Esophagus muscularis mucosa (tissue), 3 donors: ENCODE data around the gene DAAM1.

Experiments
- POLR2A ChIP-seq: fragments of 450-650 bp; IDR thresholded peaks from one replicate; pipeline ENCODE4 v1.6.1; 2017; ENCODE audit warnings: antibody characterized with exemption, moderate library complexity, mild to moderate bottlenecking, low read depth
- TF ChIP-seq, protein P1 (sequence below), 3 experiments: fragments of 200-600 bp in 2 of 3; fragments of 450-650 bp in 1 of 3; sonication (generic) in 2 of 3; IDR thresholded peaks; one replicate each; pipeline ENCODE4 v1.5.1; 2017 to 2019; ENCODE audit warnings: antibody characterized with exemption in 3 of 3, mild to moderate bottlenecking in 2 of 3, moderate library complexity in 1 of 3

DNA sequence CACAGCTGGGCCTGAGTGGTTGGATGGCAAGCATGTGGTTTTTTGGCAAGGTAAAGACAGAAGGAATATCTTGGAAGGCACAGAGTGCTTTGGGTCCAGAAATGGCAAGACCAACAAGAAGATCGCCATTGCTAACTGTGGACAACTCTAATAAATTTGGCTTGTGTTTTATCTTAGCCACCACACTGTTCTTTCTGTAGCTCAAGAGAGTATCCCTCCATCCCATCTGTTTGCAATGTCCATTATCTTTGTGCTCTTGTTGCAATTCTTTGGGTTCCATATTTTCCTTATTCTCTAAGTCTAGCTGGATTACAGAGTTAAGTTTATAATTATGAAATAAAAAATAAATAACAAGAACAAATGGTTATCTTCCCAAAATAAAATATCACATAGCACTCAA, 6.7 kb upstream of the DAAM1 start:
- TF ChIP-seq, protein P1, sequence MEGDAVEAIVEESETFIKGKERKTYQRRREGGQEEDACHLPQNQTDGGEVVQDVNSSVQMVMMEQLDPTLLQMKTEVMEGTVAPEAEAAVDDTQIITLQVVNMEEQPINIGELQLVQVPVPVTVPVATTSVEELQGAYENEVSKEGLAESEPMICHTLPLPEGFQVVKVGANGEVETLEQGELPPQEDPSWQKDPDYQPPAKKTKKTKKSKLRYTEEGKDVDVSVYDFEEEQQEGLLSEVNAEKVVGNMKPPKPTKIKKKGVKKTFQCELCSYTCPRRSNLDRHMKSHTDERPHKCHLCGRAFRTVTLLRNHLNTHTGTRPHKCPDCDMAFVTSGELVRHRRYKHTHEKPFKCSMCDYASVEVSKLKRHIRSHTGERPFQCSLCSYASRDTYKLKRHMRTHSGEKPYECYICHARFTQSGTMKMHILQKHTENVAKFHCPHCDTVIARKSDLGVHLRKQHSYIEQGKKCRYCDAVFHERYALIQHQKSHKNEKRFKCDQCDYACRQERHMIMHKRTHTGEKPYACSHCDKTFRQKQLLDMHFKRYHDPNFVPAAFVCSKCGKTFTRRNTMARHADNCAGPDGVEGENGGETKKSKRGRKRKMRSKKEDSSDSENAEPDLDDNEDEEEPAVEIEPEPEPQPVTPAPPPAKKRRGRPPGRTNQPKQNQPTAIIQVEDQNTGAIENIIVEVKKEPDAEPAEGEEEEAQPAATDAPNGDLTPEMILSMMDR (IDR thresholded peaks at IDR 0.05): no peak
- no peak for TF ChIP-seq POLR2A
